Measurements from ENCODE around the gene TBCD.

TBCD gene

DNA sequence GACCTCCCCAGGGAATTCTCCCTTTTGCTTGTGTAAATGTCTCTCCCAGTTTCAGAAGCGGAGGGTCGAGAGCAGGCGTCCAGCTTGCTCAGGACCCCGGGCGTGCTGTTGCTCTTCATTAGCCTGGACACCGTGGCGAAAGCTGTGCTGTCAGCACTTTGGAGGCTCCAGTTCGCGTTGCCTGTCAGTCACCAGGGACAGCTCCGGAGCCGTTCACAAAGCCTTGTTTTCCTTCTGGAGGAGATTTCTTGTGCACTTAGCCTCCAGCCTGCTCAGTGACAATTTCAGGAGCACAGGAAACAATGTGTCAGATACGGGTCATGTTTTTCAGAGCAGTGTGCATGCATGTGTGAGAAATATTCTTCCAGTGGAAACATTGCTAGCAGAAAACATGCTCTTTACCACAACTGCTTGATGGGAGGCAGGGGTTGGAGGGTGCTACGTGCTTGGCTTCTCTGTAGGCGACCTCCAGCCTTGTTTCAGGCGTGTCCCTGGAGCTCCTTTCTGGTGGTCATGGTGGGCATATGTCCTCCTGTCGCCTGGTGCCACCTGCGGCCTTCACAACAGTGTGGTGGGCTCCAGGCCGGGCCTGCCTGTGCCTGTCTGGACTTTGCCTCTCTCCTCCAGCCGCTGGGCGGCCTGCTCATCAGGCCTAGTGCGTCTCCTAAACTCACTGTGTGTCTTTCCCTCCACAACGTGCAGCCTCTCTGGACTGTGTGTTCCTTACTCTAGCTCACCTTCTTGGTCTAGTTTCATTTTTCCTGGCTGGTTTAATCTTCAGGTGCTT, 59.0 kb downstream of the TBCD start:
- DNase-seq (ENCODE audit: low read depth): no peak

GRCh38 chr17:82812058-82812457, 60.2 kb downstream of the TBCD start:
- no peak for DNase-seq (ENCODE audit: low read depth)

GRCh38 chr17:82812601-82813000, 60.7 kb downstream of the TBCD start:
- DNase-seq (ENCODE audit: low read depth): no peak

DNA sequence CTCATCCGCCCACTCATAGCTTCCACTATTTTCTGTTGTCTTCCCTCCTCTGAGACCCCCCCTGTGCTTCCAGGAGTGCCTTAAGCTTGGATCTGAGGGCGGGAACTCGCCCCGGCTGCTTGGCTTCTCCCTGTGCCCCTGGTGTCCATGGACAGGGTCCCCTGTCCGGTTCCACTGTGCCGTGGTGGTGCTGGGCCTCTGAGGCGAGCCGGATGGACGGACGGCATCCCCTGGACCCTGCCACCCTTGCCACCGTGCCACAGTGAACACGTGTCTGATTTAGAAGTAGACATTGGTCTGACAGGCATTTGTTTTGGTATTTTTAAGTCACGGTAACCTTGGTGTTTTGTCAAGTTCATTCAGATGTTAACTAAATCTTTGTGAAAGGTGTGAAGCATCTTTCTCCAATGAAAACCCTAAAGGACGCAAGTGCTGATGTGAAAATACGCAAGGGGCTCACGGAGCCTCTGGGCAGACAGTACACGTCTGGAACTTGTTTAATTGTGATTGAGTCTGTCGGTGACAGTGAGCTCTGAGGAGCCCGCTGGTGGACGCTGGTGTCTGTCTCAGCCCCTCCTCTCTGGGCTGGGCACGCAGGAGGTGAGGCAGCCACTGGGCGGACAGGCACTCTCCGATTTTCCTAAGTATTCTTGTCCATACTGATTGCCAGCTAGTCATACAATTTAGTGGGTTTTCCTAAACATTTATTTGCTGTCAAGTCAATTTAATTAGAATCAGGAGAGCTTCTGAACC, 61.6 kb downstream of the TBCD start:
- DNase-seq (ENCODE audit: low read depth): no peak

DNA sequence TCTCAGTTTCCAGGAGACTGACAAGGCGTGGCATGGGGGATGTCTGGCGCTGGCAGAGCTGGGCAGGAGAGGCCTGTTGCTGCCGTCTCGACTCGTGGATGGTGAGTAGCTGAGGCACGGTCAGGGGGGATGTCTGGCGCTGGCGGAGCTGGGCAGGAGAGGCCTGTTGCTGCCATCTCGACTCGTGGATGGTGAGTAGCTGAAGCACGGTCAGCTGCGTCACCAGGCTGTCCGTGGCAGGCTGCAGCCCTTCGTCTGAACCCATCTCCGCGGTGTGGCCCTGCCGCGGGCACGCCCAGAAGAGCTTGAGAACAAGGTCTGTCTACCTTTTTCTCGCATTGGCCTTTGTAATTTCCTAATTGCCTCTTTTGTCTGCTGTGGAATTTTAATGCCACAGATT, 63.0 kb downstream of the TBCD start:
- DNase-seq (ENCODE audit: low read depth): no peak

GRCh38 chr17:82815354-82815753, 63.5 kb downstream of the TBCD start:
- no peak for DNase-seq (ENCODE audit: low read depth)

DNA sequence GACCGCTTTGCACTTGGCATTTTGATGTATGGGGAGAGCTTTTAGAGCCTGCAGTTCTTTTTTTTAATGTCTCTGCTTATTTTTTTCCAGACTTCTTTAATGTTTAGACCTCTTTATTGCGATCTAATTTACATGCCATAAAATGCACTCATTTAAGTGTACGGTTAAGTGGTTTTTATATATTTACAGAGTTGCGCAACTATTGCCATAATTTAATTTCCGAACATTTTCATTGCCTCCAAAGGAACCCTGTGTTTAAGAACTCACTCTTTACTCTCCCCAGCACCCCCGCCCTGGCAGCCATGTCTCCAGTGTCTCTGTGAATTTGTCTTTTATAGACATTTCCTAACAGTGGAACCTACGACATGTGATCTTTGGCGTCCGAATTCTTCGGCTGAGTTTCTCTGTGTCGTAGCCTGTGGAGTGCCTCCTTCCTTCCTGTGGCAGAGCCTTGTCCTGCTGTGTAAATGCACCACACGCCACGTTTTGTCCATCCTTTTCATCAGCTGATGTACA, 64.0 kb downstream of the TBCD start:
- no peak for DNase-seq (ENCODE audit: low read depth)

DNA sequence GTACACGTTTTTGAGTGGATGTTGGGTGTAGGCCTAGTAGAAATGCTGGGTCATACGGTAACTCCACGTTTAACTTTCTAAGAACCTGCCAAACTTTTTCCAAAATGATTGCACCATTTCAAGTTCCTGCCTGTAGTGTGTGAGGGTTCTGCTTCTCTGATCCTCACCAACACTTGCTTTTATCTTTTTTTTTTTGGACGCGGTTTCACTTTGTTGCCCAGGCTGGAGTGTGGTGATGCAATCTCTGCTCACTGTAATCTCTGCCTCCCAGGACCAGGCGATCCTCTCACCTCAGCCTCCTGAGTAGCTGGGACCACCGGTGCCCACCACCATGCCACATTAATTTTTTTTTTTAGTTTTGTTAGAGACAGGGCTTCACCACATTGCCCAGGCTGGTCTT, 64.5 kb downstream of the TBCD start:
- DNase-seq (ENCODE audit: low read depth): no peak

DNA sequence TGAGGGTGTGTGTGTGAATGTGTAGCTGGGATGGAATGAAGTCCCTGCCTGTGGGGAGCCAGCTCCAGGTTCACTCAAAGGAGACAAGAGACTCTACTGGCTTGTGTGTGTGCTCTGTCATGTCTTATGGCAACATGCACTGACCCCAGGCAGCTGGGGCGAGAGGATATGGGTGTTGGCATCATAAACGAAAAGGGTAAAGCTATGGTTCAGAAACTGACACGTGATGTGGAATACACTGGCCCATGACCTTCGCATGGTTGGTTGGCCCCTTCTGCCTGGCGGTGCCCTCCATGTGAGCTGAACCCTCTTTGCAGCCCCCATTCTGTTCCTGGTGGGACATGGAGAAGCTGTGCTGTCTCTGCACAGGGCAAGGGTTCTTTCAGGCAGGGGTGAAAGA, 66.1 kb downstream of the TBCD start:
- no peak for DNase-seq (ENCODE audit: low read depth)

DNA sequence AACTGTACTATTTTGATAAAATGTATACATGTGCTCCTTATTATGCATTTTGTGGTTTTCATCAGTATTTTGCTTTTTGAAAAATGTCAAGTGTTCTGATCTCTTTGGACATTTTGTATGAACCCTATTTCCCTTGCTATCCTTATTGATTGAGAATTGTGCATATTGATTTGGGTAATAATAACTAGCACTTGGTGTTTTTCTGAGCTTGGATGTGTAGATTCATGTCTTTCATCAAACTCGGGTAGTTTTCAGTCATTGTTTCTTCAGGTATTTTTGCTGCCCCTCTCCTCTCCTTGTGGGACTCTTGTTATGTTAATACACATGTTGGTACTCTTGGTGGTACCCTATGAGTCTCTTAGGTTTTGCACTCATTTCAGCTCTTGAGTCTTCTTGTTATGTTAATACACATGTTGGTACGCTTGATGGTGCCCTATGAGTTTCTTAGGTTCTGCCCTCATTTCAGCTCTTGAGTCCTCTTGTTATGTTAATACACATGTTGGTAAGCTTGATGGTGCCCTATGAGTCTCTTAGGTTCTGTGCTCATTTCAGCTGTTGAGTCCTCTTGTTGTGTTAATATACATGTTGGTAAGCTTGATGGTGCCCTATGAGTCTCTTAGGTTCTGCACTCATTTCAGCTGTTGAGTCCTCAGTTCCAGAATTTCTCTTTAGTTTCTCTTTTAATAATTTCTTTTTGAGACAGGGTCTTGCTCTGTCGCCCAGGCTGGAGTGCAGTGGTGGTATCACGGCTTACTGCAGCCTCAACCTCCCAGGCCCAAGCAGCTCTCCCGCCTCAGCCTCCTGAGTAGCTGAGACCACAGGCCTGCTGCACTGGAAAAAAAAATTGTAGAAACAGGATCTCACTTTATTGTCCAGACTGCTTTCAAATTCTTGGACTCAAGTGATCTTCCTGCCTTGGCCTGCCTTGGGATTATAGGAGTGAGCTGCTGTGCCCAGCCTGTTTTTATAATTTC, 68.7 kb downstream of the TBCD start:
- DNase-seq (ENCODE audit: low read depth): no peak

GRCh38 chr17:82821554-82821953, 69.7 kb downstream of the TBCD start:
- DNase-seq (ENCODE audit: low read depth): no peak

GRCh38 chr17:82822281-82822680, 70.4 kb downstream of the TBCD start:
- no peak for DNase-seq (ENCODE audit: low read depth)

DNA sequence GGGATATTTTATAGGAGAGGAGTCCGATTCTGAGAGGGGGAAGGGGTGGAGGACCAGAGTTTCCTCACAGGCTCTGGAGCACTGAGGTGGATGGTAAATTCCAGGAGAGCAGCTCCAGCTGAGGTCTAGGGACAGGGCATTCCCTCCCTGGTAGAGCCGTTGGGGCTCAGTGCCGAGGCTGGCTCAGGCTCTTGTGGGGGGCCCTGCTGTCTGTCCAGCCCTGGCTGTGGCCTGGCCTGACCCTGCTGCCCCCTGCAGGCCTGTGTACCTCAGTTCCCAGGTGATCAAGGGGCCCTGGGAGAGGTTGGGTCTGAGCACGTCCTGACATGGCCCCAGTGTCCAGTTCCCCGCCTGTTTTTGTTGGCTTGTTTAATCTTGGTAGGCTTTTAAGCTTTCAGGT, 71.1 kb downstream of the TBCD start:
- no peak for DNase-seq (ENCODE audit: low read depth)

DNA sequence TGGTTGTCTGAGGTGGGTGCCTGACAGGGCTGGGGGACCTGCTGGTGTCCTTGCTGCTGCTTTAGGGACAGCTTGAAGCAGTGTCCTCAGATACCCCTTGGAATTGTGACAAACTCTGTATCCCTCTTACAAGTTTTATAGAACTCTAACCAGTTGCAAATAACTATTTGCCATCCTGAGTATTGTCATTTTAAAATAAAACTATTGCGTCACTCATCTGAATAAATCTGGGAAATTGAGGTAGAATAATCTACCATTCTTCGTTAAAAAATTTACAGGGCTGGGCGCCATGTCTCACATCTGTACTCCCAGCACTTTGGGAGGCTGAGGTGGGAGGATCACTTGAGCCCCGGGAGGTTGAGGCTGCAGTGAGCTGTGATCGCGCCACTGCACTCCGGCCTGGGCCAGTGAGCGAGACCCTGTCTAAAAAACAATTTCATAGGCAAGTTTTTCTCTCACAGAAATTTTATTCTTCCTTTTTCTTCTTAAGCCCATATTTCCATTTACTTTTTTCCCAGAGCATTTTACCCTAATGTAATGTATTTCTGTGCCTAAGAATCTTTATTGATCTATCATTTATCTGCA, 73.8 kb downstream of the TBCD start:
- no peak for DNase-seq (ENCODE audit: low read depth)

GRCh38 chr17:82826211-82826610, 74.3 kb downstream of the TBCD start:
- DNase-seq (ENCODE audit: low read depth): no peak

GRCh38 chr17:82826956-82827355, 75.1 kb downstream of the TBCD start:
- DNase-seq (ENCODE audit: low read depth): no peak

DNA sequence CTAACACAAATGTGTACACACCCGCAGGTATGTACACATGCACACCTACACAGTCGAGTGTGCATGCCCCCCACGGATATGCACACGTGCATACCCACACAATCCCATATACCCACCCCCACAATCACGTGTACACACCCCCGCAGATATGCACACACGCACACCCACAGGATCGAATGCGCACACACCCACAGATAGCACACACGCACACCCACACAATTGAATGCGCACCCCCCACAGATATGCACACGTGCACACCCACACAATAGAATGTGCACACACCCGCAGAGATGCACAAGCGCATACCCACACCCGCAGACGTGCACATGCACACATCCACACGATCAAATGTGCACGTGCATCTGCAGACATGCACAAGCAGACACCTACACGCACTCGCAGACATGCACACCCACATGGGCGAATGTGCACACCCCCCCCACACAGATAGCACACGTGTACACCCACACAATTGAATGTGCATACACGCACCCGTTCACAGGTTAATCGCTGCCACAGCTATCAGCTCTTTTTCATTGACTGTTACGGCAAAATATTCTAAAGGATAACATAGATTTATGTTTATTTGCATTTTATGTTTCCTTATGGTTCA, 77.1 kb downstream of the TBCD start:
- DNase-seq (ENCODE audit: low read depth): no peak

GRCh38 chr17:82830249-82830661, 78.4 kb downstream of the TBCD start:
- no peak for DNase-seq (ENCODE audit: low read depth)

GRCh38 chr17:82831041-82831817, 79.4 kb downstream of the TBCD start:
- no peak for DNase-seq (ENCODE audit: low read depth)

DNA sequence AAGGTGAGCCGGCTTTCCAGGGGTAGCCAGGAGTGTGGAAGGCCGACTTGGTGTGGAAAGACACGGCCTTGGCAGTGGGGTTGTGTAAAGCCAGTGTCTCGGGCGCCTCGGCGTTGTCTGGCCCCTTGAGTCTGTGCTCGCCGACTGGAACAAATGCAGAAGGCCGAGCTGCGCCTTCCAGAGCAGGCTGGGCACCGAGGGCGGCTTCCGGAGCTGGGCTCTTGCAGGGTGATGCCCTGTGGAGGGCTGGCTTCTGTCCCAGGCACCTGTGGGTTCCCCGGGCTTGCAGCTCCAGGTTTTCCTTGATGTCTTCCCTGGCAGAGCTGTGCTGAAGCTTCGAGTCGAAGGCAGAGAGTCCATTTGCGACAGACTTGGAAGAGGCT, 79.9 kb downstream of the TBCD start:
- no peak for DNase-seq (ENCODE audit: low read depth)

GRCh38 chr17:82832411-82832810, 80.5 kb downstream of the TBCD start:
- DNase-seq (ENCODE audit: low read depth): no peak
